ENCODE results near the gene BEND6.

DNA sequence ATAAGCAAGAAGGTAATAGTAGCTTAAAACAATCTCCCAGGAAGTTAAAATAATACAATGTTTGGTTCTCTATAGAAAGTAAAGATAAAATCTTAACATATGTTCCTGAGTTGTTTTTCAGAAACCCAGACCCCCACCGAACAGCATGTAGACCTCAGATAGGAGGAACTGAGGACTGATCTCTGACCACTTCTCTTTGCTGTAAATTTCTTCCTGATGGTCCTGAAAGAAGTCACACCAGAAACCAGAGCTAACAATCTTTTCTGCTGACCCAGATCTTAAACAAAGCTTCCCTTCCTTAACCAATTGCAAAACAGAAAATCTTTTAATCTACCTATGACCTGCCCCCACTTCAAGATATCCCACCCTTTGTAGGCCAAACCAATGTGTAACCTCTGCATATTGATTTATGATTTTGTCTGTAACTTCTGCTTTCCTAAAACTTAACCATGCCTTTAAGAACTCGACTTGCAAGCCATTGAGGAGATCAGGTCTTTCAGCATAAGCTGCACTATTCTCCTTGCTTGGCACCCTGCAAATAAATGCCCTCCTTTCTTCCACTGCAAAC, 21.9 kb upstream of the BEND6 start:
- TF ChIP-seq EZH2 (IDR thresholded peaks at IDR 0.05; ENCODE audit: insufficient read depth, poor library complexity, severe bottlenecking), result no peak
- TF ChIP-seq EZH2phosphoT487 (IDR thresholded peaks at IDR 0.05; ENCODE audit: insufficient read depth, low read depth), result no peak

Data from GM23248 (cell line).